HG02840 (cell line): ENCODE results near the gene MLLT10.

ENCODE experiments used
- ATAC-seq: cut with Tn5 transposase; IDR thresholded peaks from one replicate; pipeline ENCODE4 v1.9.1; 2021; ENCODE audit warnings: mild to moderate bottlenecking, moderate library complexity, moderate number of reproducible peaks; ENCODE audit not compliant: unreplicated experiment, low FRiP score

MLLT10 gene

DNA sequence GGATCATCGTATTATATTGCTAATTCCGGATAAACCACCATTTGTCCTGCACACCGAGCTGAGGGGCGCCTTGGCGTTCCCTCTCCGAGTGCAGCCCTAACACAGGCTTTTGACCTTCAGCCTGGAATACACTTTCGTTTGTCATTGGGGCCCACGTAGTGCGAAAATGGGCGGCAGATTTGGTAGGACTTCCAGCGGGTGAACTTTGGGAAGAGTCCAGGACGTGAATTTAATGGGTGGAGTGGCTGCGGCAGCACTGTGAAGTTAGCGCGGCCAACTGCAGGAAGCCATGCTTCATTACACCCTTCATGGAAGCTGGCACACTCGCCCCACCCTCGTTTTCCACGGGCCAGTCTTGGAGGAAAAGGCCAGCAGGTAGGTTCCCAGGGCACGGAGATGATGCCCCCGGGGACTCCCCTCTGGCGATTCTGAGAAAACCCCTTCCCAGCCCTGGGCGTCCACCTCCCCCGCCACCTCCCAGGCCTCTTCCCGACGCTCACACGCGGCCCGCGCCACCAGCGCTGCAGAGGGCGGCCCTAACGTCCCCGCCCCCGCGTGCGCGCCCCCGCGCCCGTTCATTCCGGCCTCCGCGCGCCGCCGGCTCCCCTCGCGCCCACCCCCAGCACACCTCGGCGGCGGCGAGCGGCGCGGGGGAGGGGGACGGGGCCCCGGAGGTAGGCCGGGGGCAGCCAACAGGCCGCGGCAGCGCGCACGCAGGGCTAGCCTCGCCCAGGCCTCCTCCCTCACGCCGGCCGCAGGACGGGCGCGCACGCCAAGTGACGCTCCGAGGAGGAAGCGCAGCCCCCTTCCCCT, at the start of gene MLLT10:
MLLT10 (plus strand) TSS at position 766 of the 813 bp plus-strand sequence. CDS start 413 bp downstream, outside the sequence.
- ATAC-seq, result peak; percentile 79

DNA sequence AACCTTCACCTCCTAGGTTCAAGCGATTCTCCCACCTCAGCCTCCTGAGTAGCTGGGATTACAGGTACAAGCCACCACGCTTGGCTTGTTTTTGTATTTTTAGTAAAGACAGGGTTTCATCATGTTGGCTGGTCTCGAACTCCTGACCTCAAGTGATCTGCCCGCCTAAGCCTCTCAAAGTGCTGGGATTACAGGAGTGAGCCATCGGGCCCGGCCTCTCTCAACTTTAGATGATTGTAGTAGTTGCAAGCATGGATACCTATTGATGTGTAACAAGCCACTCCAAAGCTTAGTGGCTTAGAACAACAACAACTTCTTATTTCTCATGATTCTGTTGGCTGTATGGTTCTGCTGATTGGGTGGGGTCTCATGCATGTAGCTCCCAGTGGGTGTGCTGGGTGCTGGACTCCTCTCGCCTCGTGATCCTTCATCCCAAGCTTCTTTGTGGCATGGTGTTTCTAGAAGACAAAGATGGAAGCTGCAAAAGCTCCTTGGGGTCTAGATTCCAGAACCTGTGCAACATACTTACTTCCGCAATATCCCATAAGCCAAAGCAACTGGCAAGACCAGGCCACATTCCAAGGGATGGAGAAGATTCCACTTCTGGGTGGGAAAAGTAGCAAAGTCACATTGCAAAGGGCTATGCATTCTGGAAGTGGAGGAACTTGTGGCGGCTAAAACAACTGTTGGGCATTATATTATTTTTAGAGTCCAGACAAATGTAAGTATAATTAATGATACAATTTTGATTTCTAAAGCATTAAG, 46.4 kb upstream of the MLLT10 start:
- ATAC-seq, result no peak

DNA sequence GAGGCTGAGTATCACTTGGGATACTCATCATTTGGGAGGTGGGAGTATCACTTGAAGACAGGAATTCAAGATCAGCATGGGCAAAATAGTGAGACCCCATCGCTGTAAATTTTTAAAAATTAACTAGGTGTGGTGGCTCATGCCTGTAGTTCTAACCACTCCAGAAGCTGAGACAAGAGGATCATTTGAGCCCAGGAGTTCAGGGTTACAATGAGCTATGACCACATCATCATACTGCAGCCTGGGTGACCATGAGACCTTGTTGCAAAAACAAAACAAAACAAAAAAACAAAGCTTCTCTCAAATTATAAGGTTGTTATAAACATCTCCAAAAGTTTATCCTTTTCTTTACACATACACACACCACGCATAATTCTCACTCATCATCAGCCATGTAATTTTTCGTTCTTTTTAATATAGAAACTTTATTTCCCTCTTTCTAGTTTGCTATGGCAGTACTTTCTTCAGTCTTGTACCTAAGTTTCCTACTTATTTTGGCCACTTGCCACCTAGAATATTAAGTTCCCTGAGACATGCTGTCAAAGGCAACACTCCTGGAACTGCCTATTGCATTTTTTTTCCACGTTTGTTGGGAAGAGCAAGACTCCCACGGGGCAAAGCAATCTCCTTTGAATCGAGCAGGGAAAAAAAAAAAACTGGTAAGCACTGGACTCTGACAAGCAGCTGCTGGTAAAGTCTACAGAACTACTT, 45.6 kb upstream of the MLLT10 start:
- no peak for ATAC-seq

DNA sequence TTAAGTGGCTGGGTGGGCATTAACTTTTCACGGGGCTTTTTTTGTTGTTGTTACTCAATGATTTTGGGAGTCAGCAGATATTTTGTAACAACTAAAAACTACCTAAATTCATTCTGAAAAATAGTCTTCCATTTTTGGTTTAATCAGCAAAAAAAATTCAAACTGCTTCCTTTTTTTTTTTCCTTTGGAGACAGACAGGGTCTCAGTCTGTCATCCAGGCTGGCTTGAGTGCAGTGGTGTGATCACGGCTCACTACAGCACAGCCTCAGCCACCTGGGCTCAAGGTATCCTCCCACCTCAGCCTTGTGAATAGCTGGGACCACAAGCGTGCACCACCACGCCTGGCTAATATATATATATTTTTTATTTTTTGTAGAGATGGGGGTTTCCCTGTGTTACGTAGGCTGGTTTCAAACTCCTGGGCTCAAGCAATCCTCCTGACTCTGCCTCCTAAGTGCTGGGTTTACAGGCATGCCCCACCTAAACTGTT, 45.0 kb upstream of the MLLT10 start:
- no peak for ATAC-seq

DNA sequence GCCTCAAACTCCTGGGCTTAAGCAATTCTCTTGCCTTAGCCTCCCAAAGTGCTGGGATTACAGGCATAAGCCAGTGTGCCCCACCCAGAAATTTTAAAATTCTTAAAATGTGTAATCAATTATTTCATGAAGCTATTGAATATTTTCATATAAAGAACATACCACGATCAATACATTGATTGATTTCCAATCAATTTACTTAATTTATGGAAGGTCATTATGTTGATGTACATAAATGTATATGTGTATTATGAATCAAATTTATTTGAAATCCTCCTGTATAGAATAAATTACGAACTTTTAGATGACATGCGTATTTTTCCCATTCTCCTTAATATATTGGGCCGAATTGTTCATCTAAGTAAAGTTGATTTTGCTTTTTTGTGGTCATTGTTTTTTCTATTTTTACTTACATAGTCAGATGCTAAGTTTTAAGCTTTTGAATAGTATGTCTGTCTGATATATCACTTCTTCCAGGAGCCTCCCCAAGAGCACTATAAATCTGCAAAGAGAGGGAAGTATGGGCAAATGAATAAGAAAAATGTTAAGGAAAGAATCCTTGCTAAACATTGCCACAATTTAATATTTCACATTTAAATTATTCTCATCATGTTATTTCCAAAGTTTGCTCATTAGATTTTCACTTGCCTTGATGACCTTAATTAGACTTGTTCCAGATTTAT, 43.9 kb upstream of the MLLT10 start:
- no peak for ATAC-seq

DNA sequence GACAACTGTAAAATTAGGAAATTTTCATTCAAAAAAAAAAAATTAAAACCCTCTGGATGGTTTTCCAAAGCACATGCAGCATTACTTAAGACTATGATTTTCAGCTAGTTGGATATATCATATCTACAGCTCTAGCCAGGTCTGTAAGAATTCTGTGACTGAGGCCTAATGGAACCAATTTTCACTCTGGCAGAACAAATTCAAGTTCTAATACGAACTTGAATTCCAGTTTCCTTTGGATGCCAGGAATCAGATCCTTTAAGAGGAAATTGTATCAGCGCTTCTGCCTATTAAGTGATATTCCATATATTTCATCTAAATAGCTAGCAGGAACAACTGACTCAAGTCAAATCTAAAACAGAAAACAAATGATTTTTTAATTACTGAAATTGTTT, 43.3 kb upstream of the MLLT10 start:
- ATAC-seq, result no peak

DNA sequence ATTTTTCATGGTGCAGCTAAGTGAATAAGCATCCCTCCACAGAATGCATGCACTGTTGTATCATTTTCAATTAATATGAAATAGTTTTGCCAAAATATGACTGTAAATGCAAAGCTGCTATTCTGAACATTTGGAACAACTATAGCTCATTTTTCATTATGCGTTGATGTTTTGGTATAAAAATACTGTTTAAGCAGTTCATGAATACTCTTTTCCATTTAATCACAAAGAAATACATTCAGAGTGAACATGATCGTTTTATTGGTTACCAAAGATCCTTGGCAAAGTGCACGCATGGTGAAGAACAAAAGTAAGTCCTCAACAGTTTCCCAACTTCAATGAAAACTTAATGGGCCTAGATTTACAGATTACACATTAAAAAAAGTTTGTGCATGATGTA, 41.6 kb upstream of the MLLT10 start:
- no peak for ATAC-seq

DNA sequence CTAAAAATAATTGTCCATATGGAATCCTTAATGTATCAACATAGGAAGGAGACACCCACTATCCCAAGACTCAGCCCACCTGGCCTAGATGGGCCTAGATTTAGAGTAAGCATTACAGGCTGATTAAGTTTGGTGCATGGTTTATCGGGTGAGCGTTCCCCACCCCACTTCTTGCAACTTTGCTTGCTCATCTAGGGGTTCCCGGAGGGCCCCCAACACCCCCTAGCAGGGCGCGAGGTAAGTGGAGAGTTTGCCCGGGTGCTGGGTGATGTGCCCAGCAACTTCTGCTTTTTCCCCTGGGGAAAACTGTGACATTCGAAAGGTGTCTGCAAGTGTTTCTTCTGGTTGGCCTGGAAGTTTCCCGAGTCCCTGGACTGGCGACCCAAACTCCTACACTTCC, 40.2 kb upstream of the MLLT10 start:
- ATAC-seq, result no peak

DNA sequence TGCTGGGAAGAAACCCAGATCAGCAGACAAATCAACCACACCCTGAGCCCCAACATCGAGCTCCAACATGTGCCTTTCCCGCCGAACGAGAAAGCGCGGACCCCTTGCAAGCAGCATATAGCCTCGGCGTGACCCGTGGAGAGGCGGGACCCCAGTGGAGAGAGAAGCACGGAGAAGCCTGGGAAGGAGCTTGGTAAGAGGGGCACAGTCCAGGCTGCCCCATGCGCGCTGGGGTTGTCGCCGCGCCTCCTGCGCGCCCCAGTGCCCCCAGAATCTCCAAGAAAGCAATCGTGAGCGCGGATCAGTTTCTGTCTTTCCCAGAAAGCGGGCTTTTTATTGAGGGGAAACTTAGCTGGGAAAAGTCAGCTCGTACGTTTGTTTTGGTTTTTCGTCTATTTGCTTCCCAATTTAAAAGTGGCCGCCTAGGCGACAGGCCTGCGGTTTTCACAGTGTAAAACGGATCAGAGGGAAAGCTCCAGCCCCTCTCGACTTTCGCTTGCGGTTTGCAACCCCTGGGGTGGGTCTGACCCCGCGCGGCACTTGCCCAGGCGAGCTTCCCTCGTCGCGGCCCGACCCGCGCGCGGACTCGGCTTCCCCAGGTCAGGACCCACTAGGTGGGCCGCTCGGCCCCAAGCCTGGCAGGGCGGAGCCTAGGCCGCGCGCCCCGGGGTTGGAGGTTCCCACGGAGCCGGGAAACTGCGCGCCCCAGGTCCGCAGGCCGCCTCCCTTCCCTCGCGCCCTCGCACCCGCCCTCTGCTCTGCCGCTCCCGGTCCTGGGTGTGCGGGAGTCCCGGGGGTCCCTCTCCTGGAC, 39.6 kb upstream of the MLLT10 start:
- no peak for ATAC-seq

DNA sequence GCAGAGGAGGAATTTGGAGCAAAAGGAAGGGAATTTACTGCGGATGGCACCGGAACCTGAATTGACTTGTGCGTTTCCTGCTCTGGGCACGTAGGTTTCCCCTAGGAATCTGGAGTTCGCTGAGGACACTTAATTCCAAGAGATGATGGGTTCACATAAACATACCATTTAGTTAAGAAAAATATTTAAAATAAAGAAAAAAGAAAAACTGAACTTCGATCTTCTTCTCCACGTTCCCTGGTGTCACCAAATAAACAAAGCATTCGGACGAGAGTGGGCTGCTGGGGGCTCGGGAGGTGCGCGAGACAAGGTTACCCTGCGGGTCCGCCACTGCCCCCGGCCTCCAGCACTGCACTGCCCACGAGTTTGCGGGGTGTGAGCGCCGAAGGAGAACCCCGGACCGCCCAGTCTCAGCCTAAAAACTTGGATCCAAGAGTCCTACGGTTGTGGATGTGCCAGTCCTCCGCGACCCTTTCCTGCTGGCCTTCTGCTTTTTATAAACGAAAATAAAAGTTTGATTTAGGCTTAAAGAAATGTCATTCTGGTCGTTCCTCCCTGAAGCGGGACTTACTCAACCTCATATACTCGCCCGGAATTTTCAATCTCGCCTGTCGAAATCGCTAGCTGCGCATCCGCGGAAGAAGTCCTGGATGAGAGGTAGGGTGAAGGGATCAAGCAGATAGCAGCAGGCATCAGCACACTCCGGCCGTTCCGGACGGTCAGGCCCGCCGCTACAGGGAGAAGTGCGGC, 38.9 kb upstream of the MLLT10 start:
- ATAC-seq, result no peak

DNA sequence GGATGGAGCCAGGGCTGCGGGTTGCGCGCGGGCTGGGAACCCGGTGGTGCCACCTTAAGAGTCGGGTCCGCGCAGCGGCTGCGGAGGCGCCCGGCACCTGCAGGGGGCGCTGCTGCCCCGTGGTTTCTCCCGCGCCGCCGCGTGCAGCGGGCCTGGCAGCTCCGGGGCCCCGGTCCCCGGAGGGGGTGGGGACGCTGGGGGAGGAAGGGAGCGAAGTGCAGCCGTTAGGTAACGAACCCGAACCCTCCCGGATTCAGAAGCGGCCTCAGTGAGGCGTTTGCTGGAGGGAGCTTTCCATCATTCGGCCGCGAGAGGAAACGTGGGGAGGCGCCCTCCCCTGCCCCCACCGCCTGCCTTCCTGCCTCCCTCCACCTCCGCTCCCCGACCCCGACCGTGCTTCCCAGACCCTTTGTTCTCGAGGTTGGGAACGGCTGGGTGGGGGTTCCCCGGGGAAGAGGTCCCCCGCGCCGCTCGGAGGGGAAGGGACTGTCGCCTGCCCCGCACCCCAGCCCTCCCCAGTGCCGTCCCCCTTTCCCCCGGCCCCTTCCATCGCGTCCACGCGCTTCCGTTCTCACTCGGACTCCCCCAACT, 38.2 kb upstream of the MLLT10 start:
- ATAC-seq, result peak; percentile 62

DNA sequence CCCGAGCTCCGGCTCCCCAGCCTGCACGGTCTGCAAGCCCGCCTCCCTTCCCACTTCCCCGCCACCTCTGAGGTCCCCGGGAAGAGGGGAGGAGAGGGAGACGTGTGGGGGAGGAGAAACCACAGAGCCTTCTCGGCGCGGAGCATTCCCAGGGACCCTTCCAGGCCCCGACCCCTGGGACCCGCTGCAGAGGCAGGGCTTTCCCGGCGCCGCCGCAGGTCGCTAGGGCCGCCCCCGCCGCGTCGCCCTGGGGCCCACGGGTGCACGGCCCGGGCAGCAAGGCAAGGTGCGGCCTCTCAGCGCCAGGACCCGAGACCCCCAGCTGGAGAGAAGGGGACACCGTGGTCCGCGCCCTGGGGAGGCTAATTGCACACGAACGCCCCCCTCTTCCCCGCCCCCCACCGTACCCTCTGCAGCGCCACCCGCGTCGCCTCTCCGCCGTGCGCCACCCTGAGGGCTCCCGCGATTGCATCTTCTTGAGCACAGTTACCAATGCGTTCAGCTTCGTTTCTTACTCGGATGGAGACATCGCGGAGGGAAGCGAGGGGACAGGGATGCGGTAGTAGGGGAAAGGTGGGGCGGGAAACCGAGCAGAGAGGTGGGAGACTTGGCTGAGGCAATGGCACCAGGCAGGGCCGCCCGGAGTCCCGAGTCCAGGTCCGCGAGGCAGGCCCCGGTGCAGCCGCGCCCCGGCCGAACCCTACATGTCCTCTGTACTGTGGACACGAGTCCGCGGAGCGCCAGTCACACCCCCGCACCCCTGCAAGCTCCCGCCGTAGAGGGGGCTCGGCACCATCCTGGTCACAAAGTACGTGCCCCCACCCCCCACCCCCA, 37.5 kb upstream of the MLLT10 start:
- ATAC-seq, result peak; percentile 48

DNA sequence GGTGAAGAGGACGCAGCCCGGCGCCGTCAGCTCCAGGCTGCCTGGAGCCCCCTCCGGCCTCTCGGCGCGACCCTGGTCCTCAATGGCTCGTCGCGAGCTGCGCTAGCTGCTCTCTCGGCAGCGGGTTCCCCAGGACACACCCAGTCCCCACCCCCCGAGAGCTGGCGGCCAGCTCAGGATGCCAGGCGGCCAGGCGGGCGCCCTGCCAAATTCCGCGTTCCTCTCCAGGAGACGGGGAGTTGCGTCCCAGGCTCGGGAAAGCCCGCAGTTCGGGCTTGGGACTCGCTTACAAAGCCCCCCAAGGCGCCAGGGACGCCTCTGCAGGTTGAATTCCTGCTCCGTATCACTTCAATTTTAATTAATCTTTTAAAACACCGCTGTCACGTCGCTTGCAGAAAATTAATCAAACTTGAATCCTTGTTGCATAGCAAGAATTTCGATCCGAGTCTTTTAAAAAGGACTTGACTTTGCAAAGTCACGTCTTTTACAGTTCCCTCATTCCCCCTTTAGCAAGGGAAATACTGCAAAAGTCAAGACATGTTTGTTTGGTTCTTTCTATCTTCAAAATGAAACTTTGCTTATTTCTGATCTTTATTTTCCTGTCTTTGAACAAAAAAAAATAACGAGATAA, 36.7 kb upstream of the MLLT10 start:
- ATAC-seq, result no peak

DNA sequence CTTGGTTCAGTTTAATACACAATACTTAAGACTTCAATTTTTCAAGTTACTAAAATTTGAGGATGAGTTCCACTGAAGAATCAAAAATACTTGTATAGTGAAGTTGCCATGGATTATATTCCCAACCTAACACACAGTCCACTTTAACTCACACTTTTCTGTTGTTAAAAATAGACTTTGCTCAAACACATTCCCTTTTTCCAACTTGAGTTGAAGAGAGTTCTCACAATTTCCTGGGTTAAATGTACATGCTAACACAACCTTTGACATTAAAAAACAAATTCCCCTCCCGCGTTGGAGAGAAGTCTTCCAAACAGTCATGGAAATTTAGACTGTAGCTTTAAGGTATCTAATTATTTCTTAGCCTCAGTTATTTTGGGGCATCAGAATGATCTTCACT, 35.7 kb upstream of the MLLT10 start:
- no peak for ATAC-seq

DNA sequence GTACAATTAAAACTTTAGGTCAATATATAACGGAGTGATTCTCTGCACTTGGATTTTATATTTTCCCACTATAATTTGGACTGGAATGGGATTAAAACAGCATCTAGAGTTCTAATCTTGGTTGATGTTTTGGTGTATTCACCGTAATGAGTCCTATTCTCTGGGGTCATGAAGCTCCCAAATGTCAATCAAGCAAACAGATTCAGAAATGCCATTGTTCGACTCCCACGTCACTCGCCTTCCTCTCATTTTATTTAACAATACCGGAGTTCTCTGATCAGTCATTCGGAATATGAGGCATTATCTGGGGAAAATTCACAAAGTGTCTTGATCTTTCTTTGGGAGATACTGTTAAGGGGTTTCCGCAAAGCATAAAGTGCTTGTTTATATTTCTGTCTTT, 35.0 kb upstream of the MLLT10 start:
- no peak for ATAC-seq

DNA sequence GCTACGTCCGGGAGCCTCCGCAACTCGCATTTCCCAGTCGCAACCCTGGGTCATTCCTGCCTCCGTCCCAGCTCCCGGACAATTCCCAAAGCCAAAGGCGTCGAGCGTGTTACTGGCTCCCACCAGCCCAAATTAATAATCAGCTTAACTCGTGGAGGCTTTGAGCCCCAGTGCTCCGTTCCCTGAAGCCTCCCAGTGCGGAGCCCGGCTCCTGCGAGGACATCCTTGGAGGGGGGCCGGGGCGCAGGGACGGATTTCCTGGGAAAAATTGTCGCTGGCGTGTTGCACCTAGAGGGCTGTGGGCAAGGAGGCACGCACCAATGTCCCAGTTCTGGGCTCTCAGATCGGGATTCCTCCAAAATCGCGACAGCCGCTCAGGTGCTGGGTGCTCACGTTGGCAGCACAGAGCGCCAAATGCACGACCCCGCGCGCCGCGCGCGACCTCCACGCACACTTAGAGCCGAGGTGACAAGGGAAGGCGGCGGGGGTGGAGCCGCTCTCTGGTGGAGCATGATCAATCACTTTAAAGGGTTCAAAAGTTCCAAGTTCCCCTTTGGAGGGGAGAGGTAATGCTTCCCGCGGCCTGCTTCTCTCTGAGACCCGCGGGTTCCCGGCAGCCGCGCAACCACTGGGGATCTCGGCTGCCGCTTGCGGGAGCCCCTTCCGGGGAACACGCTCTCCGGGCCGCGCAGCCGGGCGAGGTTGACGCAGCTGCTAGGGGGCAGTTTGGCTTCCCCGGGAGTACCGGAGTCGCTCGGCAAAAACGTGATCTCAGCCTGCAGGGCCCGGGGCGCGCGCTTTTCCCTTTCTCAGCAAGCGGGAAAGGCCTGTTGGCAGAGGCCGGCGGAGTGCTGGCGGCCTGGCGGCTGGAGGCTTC, 34.1 kb upstream of the MLLT10 start:
- ATAC-seq, result no peak
